Measurements from ENCODE around the gene DDX4.

DDX4 gene

DNA sequence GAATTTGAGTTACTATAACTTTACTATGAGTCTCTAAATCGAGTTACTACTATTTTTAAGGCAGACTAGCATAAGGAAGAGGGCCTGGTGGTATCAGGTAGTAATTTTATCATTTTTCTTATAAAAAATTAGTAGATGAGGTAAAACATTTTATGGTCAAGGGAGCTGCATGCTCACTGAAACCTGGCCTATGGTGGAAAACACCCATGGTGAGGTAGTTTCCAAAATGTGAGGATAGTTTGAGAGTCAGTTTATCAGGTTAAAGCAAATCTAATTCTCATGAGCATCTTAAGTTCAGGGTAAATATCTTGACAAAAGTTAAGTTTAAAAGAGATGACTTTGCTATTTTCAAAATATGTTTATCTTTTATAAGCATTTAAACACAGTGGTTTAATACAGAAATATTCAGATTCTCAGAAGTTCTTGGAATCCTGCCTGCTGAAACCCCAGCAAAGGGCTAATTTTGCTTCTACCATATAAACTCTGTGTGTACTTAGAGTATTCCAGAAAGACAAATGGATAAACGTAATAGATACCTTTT is 10.0 kb downstream of the DDX4 start:
- H3K27ac ChIP-seq (replicated peaks) = no peak overlapping the region
- no peak for TF ChIP-seq REST (IDR thresholded peaks at IDR 0.05; ENCODE audit: insufficient replicate concordance, low read depth)
- no peak overlapping the region for H3K4me3 ChIP-seq (replicated peaks; ENCODE audit: insufficient read depth, low read length)
- no peaks in the 10 kb centered on the region for H3K27me3 ChIP-seq (ENCODE audit: insufficient read depth, poor library complexity, severe bottlenecking)
- DNase-seq (ENCODE audit: low read depth in 1 of 2, low spot score in 1 of 2) = no peak

- no peak for DNase-seq (ENCODE audit: low read depth in 1 of 2, low spot score in 1 of 2)
- H3K4me3 ChIP-seq (replicated peaks; ENCODE audit: insufficient read depth, low read length) = no peak overlapping the region
- H3K27ac ChIP-seq (replicated peaks) = no peak overlapping the region
- no peaks in the 10 kb centered on the region for H3K27me3 ChIP-seq (ENCODE audit: insufficient read depth, poor library complexity, severe bottlenecking)
- TF ChIP-seq POLR2AphosphoS5 (IDR thresholded peaks at IDR 0.05; ENCODE audit: low read depth) (no peak), SPI1 (IDR thresholded peaks at IDR 0.05; ENCODE audit: borderline replicate concordance, low read depth) (no peak), CTCF (IDR thresholded peaks at IDR 0.05; ENCODE audit: insufficient read depth, low read length) (no peak), GABPA (IDR thresholded peaks at IDR 0.05; ENCODE audit: low read depth) (no peak), REST (IDR thresholded peaks at IDR 0.05; ENCODE audit: insufficient replicate concordance, low read depth) (no peak)
Observed at GRCh38 chr5:55749387-55749786, 11.5 kb downstream of the DDX4 start.

- no peak for DNase-seq (ENCODE audit: low read depth in 1 of 2, low spot score in 1 of 2)
- H3K27ac ChIP-seq (replicated peaks) = no peak overlapping the region
- no peak overlapping the region for H3K4me3 ChIP-seq (replicated peaks; ENCODE audit: insufficient read depth, low read length)
- no peaks in the 10 kb centered on the region for H3K27me3 ChIP-seq (ENCODE audit: insufficient read depth, poor library complexity, severe bottlenecking)
- TF ChIP-seq CTCF (IDR thresholded peaks at IDR 0.05; ENCODE audit: insufficient read depth, low read length) (no peak), GABPA (IDR thresholded peaks at IDR 0.05; ENCODE audit: low read depth) (no peak), POLR2AphosphoS5 (IDR thresholded peaks at IDR 0.05; ENCODE audit: low read depth) (no peak), SPI1 (IDR thresholded peaks at IDR 0.05; ENCODE audit: borderline replicate concordance, low read depth) (no peak), REST (IDR thresholded peaks at IDR 0.05; ENCODE audit: insufficient replicate concordance, low read depth) (no peak)
Observed at GRCh38 chr5:55750063-55750462, 12.2 kb downstream of the DDX4 start.
